GM12878 (cell line): ENCODE results near the gene GRPEL2. TPM values are rescaled to one million over a fixed set of nuclear protein-coding genes. Genes with fewer than 3 reads are reported as not detected.

ENCODE experiments used
- ATAC-seq: fragments of 200-7000 bp; cut with Tn5 transposase; 3 replicates; pipeline ENCODE4 v1.9.1; 2020; ENCODE audit warnings: mild to moderate bottlenecking, moderate library complexity
- BruUV-seq: library from RNA; stranded (reverse); fragments of 400-500 nt; replicated peaks from 2 replicates; lab custom pipeline; 2021; lab: Mats Ljungman, UMichigan
- CTCF ChIA-PET: fragments of 300-600 bp; sonication (Branson Sonifier 250); formaldehyde crosslinking; extraction: SDS; loops from one replicate; lab custom pipeline; 2021; ENCODE audit warnings: inconsistent platforms; lab: Yijun Ruan, JAX
- POLR2A ChIA-PET: fragments of 350-600 bp; formaldehyde crosslinking; extraction: SDS; loops from one replicate; lab custom pipeline; 2021; ENCODE audit warnings: inconsistent platforms; lab: Charles Lee
- RAD21 ChIA-PET: fragments of 300-600 bp; sonication (Branson Sonifier 250); formaldehyde crosslinking; loops from one replicate; lab custom pipeline; 2023; ENCODE audit warnings: antibody characterized with exemption; ENCODE audit not compliant: unreplicated experiment; lab: Charles Lee
- SMC1A ChIA-PET: fragments of 300-600 bp; sonication (Branson Sonifier 250); formaldehyde crosslinking; loops from one replicate; lab custom pipeline; 2023; ENCODE audit not compliant: unreplicated experiment, uncharacterized antibody; lab: Charles Lee
- DNase-seq: peaks from one replicate; pipeline ENCODE4 v3.0.0-alpha.2; 2011; ENCODE audit warnings: low read depth, low spot score
- FAIRE-seq: peaks from 3 replicates; lab custom pipeline; 2011; peaks lifted over from hg19 to GRCh38; lab: Jason Lieb, UNC
- H2AFZ ChIP-seq: 2 replicates; pipeline ENCODE4 v1.6.0; 2011; ENCODE audit warnings: low read depth, low read length, control low read depth; ENCODE audit not compliant: control insufficient read depth
- H3K27ac ChIP-seq: 2 replicates; pipeline ENCODE4 v1.5.1; 2011; ENCODE audit warnings: control low read depth; ENCODE audit not compliant: control insufficient read depth, insufficient read depth
- H3K27me3 ChIP-seq, 2 experiments: replicated peaks in 1 of 2; 2 replicates each; pipeline versions ENCODE4 v1.6.0 to v1.6.1; 2011; ENCODE audit warnings: low read length in 1 of 2; ENCODE audit not compliant: control insufficient read depth in 2 of 2, insufficient read depth in 2 of 2
- H3K36me3 ChIP-seq, 2 experiments: 2 replicates each; pipeline ENCODE4 v1.5.1; 2011; ENCODE audit warnings: low read length in 1 of 2; ENCODE audit not compliant: control insufficient read depth in 2 of 2, insufficient read depth in 2 of 2
- H3K4me1 ChIP-seq: 2 replicates; pipeline ENCODE4 v1.6.1; 2011; ENCODE audit warnings: mild to moderate bottlenecking, low read length, moderate library complexity, mixed read lengths; ENCODE audit not compliant: control insufficient read depth, insufficient read depth
- H3K4me2 ChIP-seq: 2 replicates; pipeline ENCODE4 v1.6.0; 2011; ENCODE audit warnings: control low read depth; ENCODE audit not compliant: control insufficient read depth, insufficient read depth
- H3K4me3 ChIP-seq: fragments of 200-600 bp; sonication (generic); 2 replicates; pipeline ENCODE4 v1.5.1; 2016
- H3K79me2 ChIP-seq: 2 replicates; pipeline ENCODE4 v1.6.0; 2011; ENCODE audit warnings: low read length; ENCODE audit not compliant: control insufficient read depth, insufficient read depth
- H3K9ac ChIP-seq: 2 replicates; pipeline ENCODE4 v1.8.0; 2011; ENCODE audit warnings: low read length, control low read depth, mixed read lengths; ENCODE audit not compliant: control insufficient read depth, insufficient read depth
- H3K9me3 ChIP-seq: replicated peaks from 3 replicates; pipeline ENCODE4 v1.5.1; 2011; ENCODE audit warnings: mild to moderate bottlenecking, low read length; ENCODE audit not compliant: control insufficient read depth, insufficient read depth
- H4K20me1 ChIP-seq: 2 replicates; pipeline ENCODE4 v1.6.0; 2011; ENCODE audit not compliant: control insufficient read depth, insufficient read depth
- BRCA1 ChIP-seq: IDR thresholded peaks from 2 replicates; pipeline ENCODE4 v1.6.1; 2011; ENCODE audit warnings: low read depth, low read length, improper control_type of control experiment
- DPF2 ChIP-seq: fragments of 450-650 bp; IDR thresholded peaks from 2 replicates; pipeline ENCODE4 v1.6.1; 2017; ENCODE audit warnings: mild to moderate bottlenecking
- EGR1 ChIP-seq, 2 experiments: IDR thresholded peaks; 1 replicate in 1 of 2; 2 replicates in 1 of 2; pipeline ENCODE4 v1.6.1; 2011 to 2012; ENCODE audit warnings: low read depth in 2 of 2, low read length in 2 of 2, borderline replicate concordance in 1 of 2, mild to moderate bottlenecking in 1 of 2, moderate library complexity in 1 of 2
- ESRRA ChIP-seq: IDR thresholded peaks from 2 replicates; pipeline ENCODE4 v1.6.1; 2012; ENCODE audit warnings: mild to moderate bottlenecking, low read length, improper control_type of control experiment
- KLF5 ChIP-seq: fragments of 450-650 bp; IDR thresholded peaks from 2 replicates; pipeline ENCODE4 v1.6.1; 2014; ENCODE audit warnings: mild to moderate bottlenecking; ENCODE audit not compliant: partially characterized antibody
- NFIC ChIP-seq: IDR thresholded peaks from 2 replicates; pipeline ENCODE4 v1.6.1; 2012; ENCODE audit warnings: low read depth, mild to moderate bottlenecking, inconsistent platforms, low read length, moderate library complexity
- NFXL1 ChIP-seq: fragments of 450-650 bp; IDR thresholded peaks from 2 replicates; pipeline ENCODE4 v1.6.1; 2017; ENCODE audit warnings: antibody characterized with exemption, mild to moderate bottlenecking, borderline replicate concordance
- NR2C2 ChIP-seq: IDR thresholded peaks from 2 replicates; pipeline ENCODE4 v1.6.1; 2011; ENCODE audit warnings: borderline replicate concordance, low read depth; ENCODE audit not compliant: control insufficient read depth, insufficient read length
- POU2F2 ChIP-seq: IDR thresholded peaks from 3 replicates; pipeline ENCODE4 v1.6.1; 2011; ENCODE audit warnings: low read depth, mild to moderate bottlenecking, low read length, borderline replicate concordance
- SREBF1 ChIP-seq: IDR thresholded peaks from 2 replicates; pipeline ENCODE4 v1.6.1; 2012; ENCODE audit warnings: mild to moderate bottlenecking, low read length
- SRF ChIP-seq, 2 experiments: IDR thresholded peaks; 2 replicates each; pipeline ENCODE4 v1.6.1; 2011; ENCODE audit warnings: low read depth in 2 of 2, low read length in 2 of 2, mild to moderate bottlenecking in 1 of 2, moderate library complexity in 1 of 2
- TAF1 ChIP-seq: IDR thresholded peaks from 2 replicates; pipeline ENCODE4 v1.6.1; 2011; ENCODE audit warnings: mild to moderate bottlenecking, low read depth, low read length, borderline replicate concordance
- WRNIP1 ChIP-seq: IDR thresholded peaks from 2 replicates; pipeline ENCODE4 v1.6.1; 2011; ENCODE audit warnings: low read depth, low read length, improper control_type of control experiment, borderline replicate concordance
- in situ Hi-C: fragments of 300-500 bp; cut with MboI; formaldehyde crosslinking; loops from 9 replicates; pipeline ENCODE4 v1.14.3; 2018; ENCODE audit warnings: mixed read lengths
- intact Hi-C: fragments of 100-400 bp; cut with micrococcal nuclease; formaldehyde crosslinking; loops from one replicate; pipeline ENCODE4 v1.14.2; 2022; ENCODE audit not compliant: unreplicated experiment
- polyA plus RNA-seq, 11 experiments: library from polyadenylated mRNA; depleted of rRNA in 4 of 11; unstranded in 6 of 11; stranded (reverse) in 5 of 11; fragments of >200 nt; fragmentation: Nextera tagmentation in 4 of 11; fragmentation: Illumina TruSeq in 1 of 11; extraction: Ambion mirVana in 4 of 11; extraction: Trizol in 1 of 11; gene quantifications; 1 replicate in 1 of 11; 2 replicates in 10 of 11; pipeline versions ENCODE4 v1.2.1 to v1.2.3, GENCODE V29; 2011 to 2016; ENCODE audit warnings: inconsistent platforms in 2 of 11, missing spikeins in 2 of 11, low read depth in 1 of 11
- total RNA-seq, 4 experiments: library from RNA; depleted of rRNA in 3 of 4; stranded (reverse); fragments of >200 nt in 3 of 4; fragmentation: Illumina TruSeq in 1 of 4; extraction: Trizol in 1 of 4; gene quantifications; 2 replicates each; pipeline versions ENCODE4 v1.2.1 to v1.2.3, GENCODE V29; 2013 to 2021
- TF ChIP-seq, protein P1 (sequence below): fragments of 450-650 bp; IDR thresholded peaks from 2 replicates; pipeline ENCODE4 v1.6.1; 2017; ENCODE audit warnings: mild to moderate bottlenecking
- TF ChIP-seq, protein P2 (sequence below): fragments of 450-650 bp; IDR thresholded peaks from 2 replicates; pipeline ENCODE4 v1.6.1; 2016; ENCODE audit warnings: mild to moderate bottlenecking
- TF ChIP-seq, protein P3 (sequence below): fragments of 450-650 bp; IDR thresholded peaks from 2 replicates; pipeline ENCODE4 v1.6.1; 2017; ENCODE audit warnings: mild to moderate bottlenecking, moderate library complexity

Gene GRPEL2
- total and polyA plus RNA-seq, 10 of the 15 experiments (the other 5 are each of a cell fraction or from before 2014, with no cell fraction given) = 4.4 to 20.2 (median 14.1) TPM

DNA sequence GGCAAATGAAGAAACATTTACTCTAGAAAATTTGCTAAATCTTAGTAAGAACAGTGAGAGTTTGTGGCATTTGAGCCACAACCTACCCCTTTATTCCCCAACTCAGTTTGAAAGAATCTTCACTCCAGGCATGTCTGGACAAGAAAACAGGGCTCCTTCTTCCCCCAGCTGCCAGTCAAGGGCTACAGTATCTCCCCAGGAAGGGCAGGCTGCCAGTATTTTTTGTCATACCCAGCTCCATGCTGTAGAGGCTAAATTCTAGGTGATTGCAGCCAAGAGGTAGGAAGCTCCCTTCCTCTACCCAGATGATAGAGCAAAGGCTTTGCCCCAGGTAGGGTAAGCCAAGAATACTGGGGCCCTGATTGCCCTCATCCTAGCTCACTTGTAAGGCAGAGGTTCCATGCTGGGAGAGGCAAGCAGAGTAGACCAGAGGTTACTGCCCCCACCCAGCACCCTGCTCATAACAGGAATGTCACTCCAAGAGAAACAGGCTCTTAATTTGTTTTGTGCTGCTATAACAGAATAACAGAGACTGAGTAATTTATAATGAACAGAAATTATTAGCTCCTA, 20.0 kb upstream of the GRPEL2 start:
- POLR2A ChIA-PET = interaction anchor here (0.9 kb wide), 1 partner anchor 33 kb away, joined by 3 read pairs; the partner anchor contains the start of gene PCYOX1L
- TF ChIP-seq ESRRA = no peak
- TF ChIP-seq SREBF1 = no peak
- no peak for TF ChIP-seq SRF (IDR thresholded peaks at IDR 0.05; ENCODE audit: low read depth in 2 of 2, low read length in 2 of 2)
- TF ChIP-seq, protein P1, sequence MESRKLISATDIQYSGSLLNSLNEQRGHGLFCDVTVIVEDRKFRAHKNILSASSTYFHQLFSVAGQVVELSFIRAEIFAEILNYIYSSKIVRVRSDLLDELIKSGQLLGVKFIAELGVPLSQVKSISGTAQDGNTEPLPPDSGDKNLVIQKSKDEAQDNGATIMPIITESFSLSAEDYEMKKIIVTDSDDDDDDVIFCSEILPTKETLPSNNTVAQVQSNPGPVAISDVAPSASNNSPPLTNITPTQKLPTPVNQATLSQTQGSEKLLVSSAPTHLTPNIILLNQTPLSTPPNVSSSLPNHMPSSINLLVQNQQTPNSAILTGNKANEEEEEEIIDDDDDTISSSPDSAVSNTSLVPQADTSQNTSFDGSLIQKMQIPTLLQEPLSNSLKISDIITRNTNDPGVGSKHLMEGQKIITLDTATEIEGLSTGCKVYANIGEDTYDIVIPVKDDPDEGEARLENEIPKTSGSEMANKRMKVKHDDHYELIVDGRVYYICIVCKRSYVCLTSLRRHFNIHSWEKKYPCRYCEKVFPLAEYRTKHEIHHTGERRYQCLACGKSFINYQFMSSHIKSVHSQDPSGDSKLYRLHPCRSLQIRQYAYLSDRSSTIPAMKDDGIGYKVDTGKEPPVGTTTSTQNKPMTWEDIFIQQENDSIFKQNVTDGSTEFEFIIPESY = no peak
- no peak for TF ChIP-seq NFIC
- no peak for TF ChIP-seq BRCA1
- TF ChIP-seq POU2F2 = no peak
- TF ChIP-seq EGR1 (IDR thresholded peaks at IDR 0.05; ENCODE audit: borderline replicate concordance in 1 of 2, low read depth in 2 of 2, low read length in 2 of 2) = no peak
- TF ChIP-seq WRNIP1 = no peak
- TF ChIP-seq KLF5 = no peak
- no peak for TF ChIP-seq NFXL1
- no peak for TF ChIP-seq NR2C2
- TF ChIP-seq, protein P2, sequence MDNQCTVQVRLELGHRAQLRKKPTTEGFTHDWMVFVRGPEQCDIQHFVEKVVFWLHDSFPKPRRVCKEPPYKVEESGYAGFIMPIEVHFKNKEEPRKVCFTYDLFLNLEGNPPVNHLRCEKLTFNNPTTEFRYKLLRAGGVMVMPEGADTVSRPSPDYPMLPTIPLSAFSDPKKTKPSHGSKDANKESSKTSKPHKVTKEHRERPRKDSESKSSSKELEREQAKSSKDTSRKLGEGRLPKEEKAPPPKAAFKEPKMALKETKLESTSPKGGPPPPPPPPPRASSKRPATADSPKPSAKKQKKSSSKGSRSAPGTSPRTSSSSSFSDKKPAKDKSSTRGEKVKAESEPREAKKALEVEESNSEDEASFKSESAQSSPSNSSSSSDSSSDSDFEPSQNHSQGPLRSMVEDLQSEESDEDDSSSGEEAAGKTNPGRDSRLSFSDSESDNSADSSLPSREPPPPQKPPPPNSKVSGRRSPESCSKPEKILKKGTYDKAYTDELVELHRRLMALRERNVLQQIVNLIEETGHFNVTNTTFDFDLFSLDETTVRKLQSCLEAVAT = no peak
- TF ChIP-seq TAF1 = no peak
- no peak for TF ChIP-seq DPF2
- TF ChIP-seq, protein P3, sequence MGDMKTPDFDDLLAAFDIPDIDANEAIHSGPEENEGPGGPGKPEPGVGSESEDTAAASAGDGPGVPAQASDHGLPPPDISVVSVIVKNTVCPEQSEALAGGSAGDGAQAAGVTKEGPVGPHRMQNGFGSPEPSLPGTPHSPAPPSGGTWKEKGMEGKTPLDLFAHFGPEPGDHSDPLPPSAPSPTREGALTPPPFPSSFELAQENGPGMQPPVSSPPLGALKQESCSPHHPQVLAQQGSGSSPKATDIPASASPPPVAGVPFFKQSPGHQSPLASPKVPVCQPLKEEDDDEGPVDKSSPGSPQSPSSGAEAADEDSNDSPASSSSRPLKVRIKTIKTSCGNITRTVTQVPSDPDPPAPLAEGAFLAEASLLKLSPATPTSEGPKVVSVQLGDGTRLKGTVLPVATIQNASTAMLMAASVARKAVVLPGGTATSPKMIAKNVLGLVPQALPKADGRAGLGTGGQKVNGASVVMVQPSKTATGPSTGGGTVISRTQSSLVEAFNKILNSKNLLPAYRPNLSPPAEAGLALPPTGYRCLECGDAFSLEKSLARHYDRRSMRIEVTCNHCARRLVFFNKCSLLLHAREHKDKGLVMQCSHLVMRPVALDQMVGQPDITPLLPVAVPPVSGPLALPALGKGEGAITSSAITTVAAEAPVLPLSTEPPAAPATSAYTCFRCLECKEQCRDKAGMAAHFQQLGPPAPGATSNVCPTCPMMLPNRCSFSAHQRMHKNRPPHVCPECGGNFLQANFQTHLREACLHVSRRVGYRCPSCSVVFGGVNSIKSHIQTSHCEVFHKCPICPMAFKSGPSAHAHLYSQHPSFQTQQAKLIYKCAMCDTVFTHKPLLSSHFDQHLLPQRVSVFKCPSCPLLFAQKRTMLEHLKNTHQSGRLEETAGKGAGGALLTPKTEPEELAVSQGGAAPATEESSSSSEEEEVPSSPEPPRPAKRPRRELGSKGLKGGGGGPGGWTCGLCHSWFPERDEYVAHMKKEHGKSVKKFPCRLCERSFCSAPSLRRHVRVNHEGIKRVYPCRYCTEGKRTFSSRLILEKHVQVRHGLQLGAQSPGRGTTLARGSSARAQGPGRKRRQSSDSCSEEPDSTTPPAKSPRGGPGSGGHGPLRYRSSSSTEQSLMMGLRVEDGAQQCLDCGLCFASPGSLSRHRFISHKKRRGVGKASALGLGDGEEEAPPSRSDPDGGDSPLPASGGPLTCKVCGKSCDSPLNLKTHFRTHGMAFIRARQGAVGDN = no peak

More for the DNA sequence above, 20.0 kb upstream of the GRPEL2 start:
- Histone ChIP-seq H3K79me2 (no peaks in the 10 kb centered on the region), H3K9me3 (no peaks in the 10 kb centered on the region; the same call in 2 of the 3 replicates), H3K27ac (no peak overlapping the region), H4K20me1 (no peaks in the 10 kb centered on the region), H3K36me3 (no peaks in the 10 kb centered on the region), H2AFZ (no peak overlapping the region), H3K4me3 (no peak overlapping the region), H3K9ac (no peak overlapping the region), H3K4me2 (no peak overlapping the region), H3K4me1 (no peaks in the 10 kb centered on the region), H3K27me3 (no peaks in the 10 kb centered on the region)
- DNase-seq (no peak), FAIRE-seq (peak; percentile 7), ATAC-seq (no peak)
- BruUV-seq = no TSS peak
- RAD21 ChIA-PET = interaction anchor here (0.8 kb wide), 1 partner anchor 44 kb away, joined by 3 read pairs; no protein-coding TSS in a partner anchor
- SMC1A ChIA-PET = interaction anchor here (1.0 to 1.5 kb wide), 2 partner anchors 28 to 48 kb away, joined by 3 read pairs; no protein-coding TSS in a partner anchor
- in situ Hi-C loops = no loop called here
- CTCF ChIA-PET = interaction anchor here (0.7 to 5.0 kb wide), 7 partner anchors 11 to 117 kb away, joined by 3 to 36 read pairs (median 4); no protein-coding TSS in a partner anchor
- intact Hi-C loops = no loop called here
